ENCODE measurements around the gene SMARCC1.

The SMARCC1 gene

DNA sequence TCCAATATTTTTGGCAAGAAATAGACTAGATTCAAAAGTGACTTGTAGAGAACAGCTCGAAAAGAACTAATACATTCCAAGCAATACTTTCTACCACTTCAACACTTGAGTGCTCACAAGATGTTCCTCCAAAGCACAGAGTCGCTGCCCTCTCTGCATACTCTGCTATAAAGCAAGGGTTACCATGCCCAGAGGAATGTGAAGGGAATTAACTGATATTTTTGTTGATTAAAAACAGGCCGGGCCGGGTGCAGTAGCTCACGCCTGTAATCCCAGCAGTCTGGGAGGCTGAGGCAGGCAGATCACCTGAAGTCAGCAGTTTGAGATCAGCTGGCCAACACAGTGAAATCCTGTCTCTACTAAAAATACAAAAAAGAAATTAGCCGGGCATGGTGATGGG is 145.5 kb downstream of the SMARCC1 start:
- DNase-seq (ENCODE audit: low read depth in 3 of 3, low spot score in 1 of 3): no peak

DNA sequence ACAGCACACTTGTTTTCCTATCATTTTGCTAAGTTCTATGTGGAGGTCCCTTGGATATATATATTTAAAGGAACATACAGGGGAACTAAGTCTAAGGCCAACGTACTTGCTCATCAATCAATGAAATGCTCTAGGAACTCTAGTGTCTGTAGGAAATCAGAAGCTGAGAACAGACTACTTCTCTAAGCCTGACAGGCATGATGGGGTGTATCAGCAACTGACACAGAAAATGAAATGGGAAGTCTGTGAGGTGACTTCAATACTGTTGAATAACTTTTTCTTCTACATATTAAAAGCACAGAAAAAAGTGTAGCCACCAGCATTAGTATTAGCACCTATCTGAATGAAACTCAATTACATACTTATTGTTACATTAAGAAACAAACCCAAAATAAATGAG is 146.2 kb downstream of the SMARCC1 start:
- DNase-seq (ENCODE audit: low read depth in 3 of 3, low spot score in 1 of 3): no peak

DNA sequence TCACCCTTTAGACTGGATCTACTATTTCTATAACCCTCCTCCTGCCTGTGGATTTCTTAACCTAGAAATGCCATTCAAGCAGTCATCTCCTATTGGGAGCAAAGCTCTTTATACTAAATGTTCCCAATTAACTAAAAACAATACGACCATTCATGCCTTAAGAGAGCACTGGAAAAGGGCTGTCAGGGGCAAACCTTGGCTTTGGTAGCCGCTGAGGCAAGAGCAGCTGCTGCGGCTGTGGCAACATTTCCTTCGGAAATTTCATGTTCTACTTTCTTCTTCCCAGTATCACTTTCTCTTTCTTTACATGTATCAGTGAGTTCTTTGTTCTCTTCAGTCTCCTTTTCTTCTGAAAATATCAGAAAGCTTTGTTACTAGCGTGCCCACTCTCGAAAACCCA is 146.7 kb downstream of the SMARCC1 start:
- DNase-seq (ENCODE audit: low read depth in 3 of 3, low spot score in 1 of 3): no peak

DNA sequence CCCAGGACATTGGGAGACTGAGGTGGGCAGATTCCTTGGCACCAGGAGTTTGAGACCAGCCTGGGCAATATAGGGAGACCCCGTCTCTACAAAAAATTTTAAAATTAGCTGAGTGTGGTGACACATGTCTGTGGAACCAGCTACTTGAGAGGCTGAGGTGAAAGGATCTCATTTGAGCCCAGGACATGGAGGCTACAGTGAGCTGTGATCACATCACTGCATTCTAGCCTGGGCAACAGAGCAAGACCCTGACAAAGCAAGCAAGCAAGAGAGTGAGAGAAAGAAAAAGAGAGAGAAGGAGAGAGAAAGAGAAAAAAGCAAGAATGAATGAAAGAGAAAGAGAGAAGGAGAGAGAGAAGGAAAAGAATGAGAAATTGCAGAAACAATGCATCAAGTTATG is 150.9 kb downstream of the SMARCC1 start:
- no peak for DNase-seq (ENCODE audit: low read depth in 3 of 3, low spot score in 1 of 3)

GRCh38 chr3:47629770-47630169 is 151.9 kb downstream of the SMARCC1 start:
- DNase-seq (ENCODE audit: low read depth in 3 of 3, low spot score in 1 of 3): no peak

DNA sequence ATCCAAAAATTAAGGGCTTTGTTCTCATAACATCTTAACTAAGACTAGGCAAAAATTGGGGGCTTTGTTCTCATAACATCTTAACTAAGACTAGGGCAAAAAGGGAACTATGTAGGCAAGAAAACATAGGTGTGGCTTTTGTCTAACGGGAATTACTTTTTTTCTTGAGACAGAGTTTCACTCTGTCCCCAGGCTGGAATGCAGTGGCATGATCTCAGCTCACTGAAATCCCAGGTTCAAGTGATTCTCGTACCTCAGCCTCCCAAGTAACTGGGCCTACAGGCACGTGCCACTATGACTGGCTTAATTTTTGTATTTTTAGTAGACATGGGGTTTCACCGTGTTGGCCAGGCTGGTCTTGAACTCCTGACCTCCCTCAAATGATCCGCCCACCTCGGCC is 153.3 kb downstream of the SMARCC1 start:
- no peak for DNase-seq (ENCODE audit: low read depth in 3 of 3, low spot score in 1 of 3)

GRCh38 chr3:47622671-47623461 is 158.8 kb downstream of the SMARCC1 start:
- no peak for DNase-seq (ENCODE audit: low read depth in 3 of 3, low spot score in 1 of 3)

- DNase-seq (ENCODE audit: low read depth in 3 of 3, low spot score in 1 of 3): no peak
Observed at GRCh38 chr3:47617086-47618010, 164.3 kb downstream of the SMARCC1 start.

- DNase-seq (ENCODE audit: low read depth in 3 of 3, low spot score in 1 of 3): no peak
Observed at GRCh38 chr3:47614788-47615187, 166.9 kb downstream of the SMARCC1 start.

DNA sequence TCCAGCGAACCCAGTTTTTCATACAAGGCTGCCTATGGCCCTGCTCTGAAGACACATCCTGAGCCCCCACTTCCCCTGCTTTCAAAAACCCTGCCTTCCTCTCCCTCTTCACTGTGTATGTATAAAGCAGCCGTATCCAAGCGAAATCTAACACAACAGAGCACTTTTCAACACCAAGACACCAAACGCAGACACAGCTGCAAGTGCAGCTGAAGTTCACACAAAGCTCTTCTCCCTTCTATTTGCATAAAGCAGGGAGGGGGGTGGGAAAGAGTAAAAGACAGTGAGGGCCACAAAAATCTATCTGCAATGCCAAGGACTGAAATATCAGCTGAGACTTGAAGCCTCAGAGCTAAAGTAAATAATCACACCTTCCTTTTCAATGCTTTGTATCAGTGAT is 168.0 kb downstream of the SMARCC1 start:
- DNase-seq (ENCODE audit: low read depth in 3 of 3, low spot score in 1 of 3): no peak

GRCh38 chr3:47612879-47613278 is 168.8 kb downstream of the SMARCC1 start:
- DNase-seq (ENCODE audit: low read depth in 3 of 3, low spot score in 1 of 3): no peak

- no peak for DNase-seq (ENCODE audit: low read depth in 3 of 3, low spot score in 1 of 3)
Observed at GRCh38 chr3:47612178-47612577, 169.5 kb downstream of the SMARCC1 start.

DNA sequence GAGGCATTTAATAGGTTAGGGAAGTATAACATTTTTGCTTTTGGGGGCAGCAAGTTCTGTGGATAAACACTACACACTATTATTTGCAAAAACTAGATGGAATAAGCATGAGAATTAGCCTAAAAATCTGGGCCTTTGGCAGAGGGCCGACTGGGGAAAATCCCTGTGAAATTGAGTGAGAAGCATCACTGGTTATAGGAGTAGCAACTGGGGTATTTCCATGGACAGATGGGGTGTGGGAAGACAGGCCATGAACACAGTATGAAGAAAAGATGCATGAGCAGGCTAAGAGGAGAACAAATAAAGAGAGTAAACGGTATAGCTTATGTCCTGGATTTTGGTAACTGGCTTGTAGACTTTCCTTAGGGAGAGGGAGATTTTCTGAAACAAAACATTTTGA is 170.1 kb downstream of the SMARCC1 start:
- DNase-seq (ENCODE audit: low read depth in 3 of 3, low spot score in 1 of 3): no peak

DNA sequence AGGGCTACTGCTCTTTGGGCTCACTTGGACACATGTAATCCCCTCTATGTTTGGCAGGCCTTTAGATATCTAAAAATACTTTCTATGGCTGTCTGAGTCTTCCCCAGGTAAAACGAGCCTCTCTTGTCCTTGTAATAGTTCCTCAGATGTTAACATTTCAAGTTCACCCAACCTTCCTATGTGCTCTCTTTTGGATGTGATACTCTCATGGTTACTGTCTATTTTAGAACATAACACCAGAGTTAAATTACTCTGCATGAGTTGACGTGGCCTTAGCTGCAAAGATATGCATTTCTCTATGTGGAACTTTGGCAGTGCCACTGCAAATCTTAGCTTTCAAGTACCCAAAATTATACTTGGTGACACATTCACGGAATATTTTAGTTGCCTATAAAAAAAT is 171.1 kb downstream of the SMARCC1 start:
- DNase-seq (ENCODE audit: low read depth in 3 of 3, low spot score in 1 of 3): no peak

DNA sequence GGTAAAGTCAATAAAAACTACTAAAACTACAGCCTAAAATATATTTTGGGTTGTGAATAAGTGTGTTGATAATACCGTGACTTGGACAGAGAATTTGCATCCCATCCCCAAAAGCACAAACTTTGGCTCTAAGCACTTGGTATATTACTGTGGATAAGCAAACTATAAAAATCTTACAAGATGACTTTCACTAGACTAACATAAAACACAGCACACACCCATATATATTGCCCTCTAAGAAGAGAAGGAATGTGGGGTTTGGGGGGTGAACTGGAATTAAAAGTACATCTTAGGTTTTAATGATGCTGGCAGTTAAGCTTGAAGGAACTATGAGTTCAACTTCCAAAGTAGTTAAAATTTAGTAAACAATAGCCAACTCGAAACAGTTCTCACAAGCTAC is 174.4 kb downstream of the SMARCC1 start:
- no peak for DNase-seq (ENCODE audit: low read depth in 3 of 3, low spot score in 1 of 3)

GRCh38 chr3:47606165-47606564 is 175.5 kb downstream of the SMARCC1 start:
- DNase-seq (ENCODE audit: low read depth in 3 of 3, low spot score in 1 of 3): no peak

DNA sequence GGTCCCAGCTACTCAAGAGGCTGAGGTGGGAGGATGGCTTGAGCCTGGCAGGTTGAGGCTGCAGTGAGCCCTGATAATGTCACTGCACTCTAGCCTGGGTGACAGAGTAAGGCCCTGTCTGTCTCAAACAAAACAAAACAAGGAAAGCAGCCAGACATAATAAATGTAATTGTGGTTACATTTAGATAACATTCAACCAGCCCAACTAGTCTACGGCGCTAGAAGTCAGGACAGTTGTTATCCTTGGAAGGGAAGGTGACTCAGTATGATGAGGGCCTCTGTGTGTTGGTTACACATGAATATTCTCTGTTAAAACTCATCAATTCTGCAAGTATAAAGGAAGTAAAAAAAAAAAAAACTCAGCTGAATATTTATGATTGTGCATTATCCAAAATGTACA is 176.0 kb downstream of the SMARCC1 start:
- DNase-seq (ENCODE audit: low read depth in 3 of 3, low spot score in 1 of 3): no peak

DNA sequence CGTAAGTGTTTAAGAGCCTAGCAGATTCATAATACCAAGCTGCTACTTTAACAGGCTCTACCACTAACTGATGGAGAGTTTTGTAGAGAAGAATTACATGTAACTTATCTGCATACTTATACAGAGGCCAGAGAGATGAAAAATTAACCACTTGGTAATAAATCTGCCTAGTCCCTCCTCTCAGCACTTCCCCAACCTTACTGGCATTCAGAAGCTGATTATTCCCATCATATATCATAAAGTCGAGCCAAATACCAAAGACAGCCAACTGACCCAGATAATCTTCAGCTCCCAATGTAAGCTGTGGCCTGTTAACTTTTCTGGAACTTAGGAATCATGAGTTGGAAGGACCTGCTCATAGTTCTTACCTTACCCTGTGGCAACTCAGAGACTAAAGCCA is 177.5 kb downstream of the SMARCC1 start:
- DNase-seq (ENCODE audit: low read depth in 3 of 3, low spot score in 1 of 3): no peak

DNA sequence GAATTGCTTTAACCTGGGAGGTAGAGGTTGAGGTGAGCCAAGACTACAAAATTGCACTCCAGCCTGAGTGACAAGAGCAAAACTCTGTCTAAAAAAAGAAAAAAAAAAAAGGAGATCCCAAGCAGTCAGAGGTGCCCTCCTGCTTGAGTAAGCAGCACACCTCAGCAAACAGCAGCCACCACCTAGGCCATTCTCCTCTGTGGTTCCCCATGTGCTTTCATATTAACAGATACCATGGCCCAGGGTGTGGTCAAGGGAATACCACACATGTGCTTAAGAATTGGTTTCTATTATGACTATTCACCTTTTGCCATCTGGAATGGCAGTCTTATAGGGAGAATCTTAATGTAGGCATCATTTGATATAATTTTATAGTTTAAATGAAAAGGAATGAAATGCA is 178.4 kb downstream of the SMARCC1 start:
- no peak for DNase-seq (ENCODE audit: low read depth in 3 of 3, low spot score in 1 of 3)

DNA sequence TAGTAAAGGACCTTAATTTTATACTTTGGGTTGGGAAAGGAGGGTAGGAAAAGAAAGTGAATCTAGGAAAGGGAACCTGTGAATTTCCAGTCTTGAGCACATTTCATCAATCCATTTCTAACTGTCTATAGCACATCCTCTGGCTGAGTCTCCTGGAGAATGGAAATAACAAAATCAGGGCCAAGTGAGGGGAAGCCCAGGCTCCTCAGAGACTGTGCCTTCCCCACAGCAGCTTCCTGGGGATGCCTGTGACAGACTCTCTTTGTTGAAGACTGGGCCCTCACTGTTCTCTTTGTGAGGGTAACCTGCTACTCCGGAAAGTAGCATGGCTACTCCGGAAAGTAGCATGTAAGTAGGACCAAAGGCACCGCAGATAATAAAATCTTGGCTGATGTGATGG is 180.4 kb downstream of the SMARCC1 start:
- DNase-seq (ENCODE audit: low read depth in 3 of 3, low spot score in 1 of 3): no peak

GRCh38 chr3:47594792-47595191 is 186.9 kb downstream of the SMARCC1 start:
- no peak for DNase-seq (ENCODE audit: low read depth in 3 of 3, low spot score in 1 of 3)

GRCh38 chr3:47592066-47592795 is 189.5 kb downstream of the SMARCC1 start:
- no peak for DNase-seq (ENCODE audit: low read depth in 3 of 3, low spot score in 1 of 3)

Data from stimulated activated CD4-positive, alpha-beta T cell treated with anti-CD3 and anti-CD28 coated beads, TNF-alpha, amount 100 ng/mL, for 1 hour (primary cell).